ENCODE results near the gene OTUD3.

The OTUD3 gene

DNA sequence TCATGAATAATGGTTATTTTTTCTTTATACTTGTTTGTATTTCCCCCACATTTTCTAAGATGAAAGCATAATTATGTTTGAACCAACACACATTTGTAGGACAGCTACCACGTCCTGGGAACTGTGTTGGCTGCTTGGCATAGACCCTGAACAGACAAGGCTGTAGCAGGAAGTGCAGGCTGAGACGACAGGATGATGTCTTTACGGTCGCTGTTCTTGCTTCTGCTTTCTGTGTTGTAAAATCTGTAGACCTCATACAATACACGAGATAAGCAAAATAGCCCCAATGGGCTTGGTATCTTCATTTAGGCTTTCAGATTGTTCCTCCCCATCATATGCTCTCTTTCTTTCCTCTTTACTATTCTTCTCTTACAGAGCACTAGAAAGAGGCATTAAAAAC, 23.3 kb upstream of the OTUD3 start:
- Histone ChIP-seq H3K79me1 (replicated peaks; ENCODE audit: low read length, poor library complexity, severe bottlenecking) (no peaks in the 10 kb centered on the region), H2AK5ac (ENCODE audit: low read length, severe bottlenecking) (no peak overlapping the region), H3K4me3 (ENCODE audit: insufficient read depth in 1 of 2, low read depth in 1 of 2, low read length in 2 of 2) (no peak overlapping the region), H4K91ac (ENCODE audit: low read length) (no peak overlapping the region), H2BK12ac (ENCODE audit: low read length in 2 of 2) (no peak overlapping the region), H3K27me3 (ENCODE audit: control insufficient read depth in 1 of 2, insufficient read depth in 1 of 2, low read length in 2 of 2) (peaks cover 0 to 5% of the 10 kb centered on the region in 2 experiments), H2BK120ac (ENCODE audit: low read depth, low read length) (no peak overlapping the region), H4K8ac (ENCODE audit: low read length) (no peak overlapping the region), H3K36me3 (ENCODE audit: control insufficient read depth in 1 of 2, insufficient read depth in 2 of 2, low read depth in 1 of 2, low read length in 2 of 2) (no peaks in the 10 kb centered on the region), H2AFZ (ENCODE audit: low read depth, low read length) (no peak overlapping the region), H3K9ac (ENCODE audit: low read length) (no peak overlapping the region), H3K14ac (ENCODE audit: low read length in 2 of 2) (no peak overlapping the region), H2BK5ac (ENCODE audit: low read depth, low read length, poor library complexity, severe bottlenecking) (no peak overlapping the region), H3K18ac (ENCODE audit: low read depth in 1 of 2, low read length in 2 of 2) (no peak overlapping the region), H3K4me2 (ENCODE audit: low read length, poor library complexity, severe bottlenecking) (no peak overlapping the region), H2BK15ac (ENCODE audit: low read depth, poor library complexity, severe bottlenecking) (no peak overlapping the region), H3K27ac (ENCODE audit: low read length, poor library complexity, severe bottlenecking) (no peak overlapping the region), H3K9me3 (ENCODE audit: control insufficient read depth, low read length) (peaks cover 6% of the 10 kb centered on the region), H3K23ac (ENCODE audit: low read length in 2 of 2) (no peak overlapping the region), H3K4me1 (ENCODE audit: control insufficient read depth, insufficient read depth, low read depth, low read length) (no peaks in the 10 kb centered on the region), H3K4ac (ENCODE audit: low read depth in 1 of 2, low read length in 2 of 2) (no peak overlapping the region)
- 44% methylated on average over 5 of the region's 5 CpGs for WGBS
- no peak for DNase-seq

DNA sequence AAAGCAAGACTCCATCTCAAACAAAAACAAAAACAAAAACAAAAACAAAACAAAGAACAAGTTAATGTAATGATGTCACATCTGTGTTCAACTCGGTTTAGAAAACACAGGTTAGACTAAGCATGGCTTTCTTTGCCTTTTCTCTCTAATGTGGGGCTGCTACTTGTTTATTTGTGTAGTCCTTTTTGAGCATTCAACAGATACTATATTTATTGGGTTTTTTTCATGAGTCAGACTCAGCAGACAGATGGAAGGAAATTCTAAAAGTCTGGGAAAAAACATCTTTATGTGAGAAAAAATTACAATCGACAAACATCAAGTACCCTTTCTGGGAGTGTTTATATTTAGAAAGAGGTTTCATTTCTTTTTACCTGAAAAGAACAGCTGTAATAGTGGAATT, 22.3 kb upstream of the OTUD3 start:
- WGBS, result 95% methylated on average over 2 of the region's 2 CpGs
- H2AFZ ChIP-seq (ENCODE audit: low read depth, low read length), result no peak overlapping the region
- H3K9ac ChIP-seq (ENCODE audit: low read length), result no peak overlapping the region
- H3K4me3 ChIP-seq (ENCODE audit: insufficient read depth in 1 of 2, low read depth in 1 of 2, low read length in 2 of 2), result no peak overlapping the region
- H3K4me1 ChIP-seq (ENCODE audit: control insufficient read depth, insufficient read depth, low read depth, low read length), result no peaks in the 10 kb centered on the region
- H3K27me3 ChIP-seq (ENCODE audit: control insufficient read depth in 1 of 2, insufficient read depth in 1 of 2, low read length in 2 of 2), result peaks cover 0 to 5% of the 10 kb centered on the region in 2 experiments
- DNase-seq, result no peak
- no peak overlapping the region for H3K23ac ChIP-seq (ENCODE audit: low read length in 2 of 2)
- H3K18ac ChIP-seq (ENCODE audit: low read depth in 1 of 2, low read length in 2 of 2), result no peak overlapping the region
- H3K4me2 ChIP-seq (ENCODE audit: low read length, poor library complexity, severe bottlenecking), result no peak overlapping the region
- no peaks in the 10 kb centered on the region for H3K79me1 ChIP-seq (replicated peaks; ENCODE audit: low read length, poor library complexity, severe bottlenecking)
- H3K14ac ChIP-seq (ENCODE audit: low read length in 2 of 2), result no peak overlapping the region
- no peak overlapping the region for H2AK5ac ChIP-seq (ENCODE audit: low read length, severe bottlenecking)
- H2BK12ac ChIP-seq (ENCODE audit: low read length in 2 of 2), result no peak overlapping the region
- no peak overlapping the region for H3K27ac ChIP-seq (ENCODE audit: low read length, poor library complexity, severe bottlenecking)
- H2BK5ac ChIP-seq (ENCODE audit: low read depth, low read length, poor library complexity, severe bottlenecking), result no peak overlapping the region
- no peak overlapping the region for H2BK15ac ChIP-seq (ENCODE audit: low read depth, poor library complexity, severe bottlenecking)
- H3K36me3 ChIP-seq (ENCODE audit: control insufficient read depth in 1 of 2, insufficient read depth in 2 of 2, low read depth in 1 of 2, low read length in 2 of 2), result no peaks in the 10 kb centered on the region
- H3K9me3 ChIP-seq (ENCODE audit: control insufficient read depth, low read length), result peaks cover 6% of the 10 kb centered on the region
- H2BK120ac ChIP-seq (ENCODE audit: low read depth, low read length), result no peak overlapping the region
- no peak overlapping the region for H4K91ac ChIP-seq (ENCODE audit: low read length)
- no peak overlapping the region for H4K8ac ChIP-seq (ENCODE audit: low read length)
- H3K4ac ChIP-seq (ENCODE audit: low read depth in 1 of 2, low read length in 2 of 2), result no peak overlapping the region

DNA sequence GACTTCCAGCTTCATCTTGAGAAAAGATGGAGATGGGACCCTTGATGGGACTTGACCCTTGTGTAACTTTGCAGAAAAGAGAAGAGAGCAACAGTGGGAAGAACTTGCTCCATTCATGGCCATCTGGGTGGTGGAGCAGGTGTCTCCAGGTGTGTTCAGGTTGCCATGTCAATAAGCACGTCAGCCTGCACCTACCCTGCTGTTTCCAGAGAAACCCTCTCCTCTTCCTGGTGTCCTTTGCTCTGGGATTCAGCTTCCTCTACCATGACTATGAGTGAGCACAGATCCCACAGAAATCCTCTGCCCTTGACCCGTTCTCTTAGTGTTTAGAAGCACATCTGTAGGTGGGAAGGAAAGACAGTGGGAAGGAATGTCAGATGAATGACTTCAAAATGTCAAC, 21.8 kb upstream of the OTUD3 start:
- Histone ChIP-seq H2BK120ac (ENCODE audit: low read depth, low read length) (no peak overlapping the region), H2BK12ac (ENCODE audit: low read length in 2 of 2) (peak overlapping the region in 1 of 2 experiments; percentile 15), H3K4me3 (ENCODE audit: insufficient read depth in 1 of 2, low read depth in 1 of 2, low read length in 2 of 2) (no peak overlapping the region), H3K79me1 (replicated peaks; ENCODE audit: low read length, poor library complexity, severe bottlenecking) (no peaks in the 10 kb centered on the region), H3K27me3 (ENCODE audit: control insufficient read depth in 1 of 2, insufficient read depth in 1 of 2, low read length in 2 of 2) (peaks cover 0 to 5% of the 10 kb centered on the region in 2 experiments), H3K4me2 (ENCODE audit: low read length, poor library complexity, severe bottlenecking) (no peak overlapping the region), H3K18ac (ENCODE audit: low read depth in 1 of 2, low read length in 2 of 2) (no peak overlapping the region), H3K23ac (ENCODE audit: low read length in 2 of 2) (no peak overlapping the region), H4K8ac (ENCODE audit: low read length) (no peak overlapping the region), H3K27ac (ENCODE audit: low read length, poor library complexity, severe bottlenecking) (no peak overlapping the region), H2AK5ac (ENCODE audit: low read length, severe bottlenecking) (no peak overlapping the region), H3K14ac (ENCODE audit: low read length in 2 of 2) (no peak overlapping the region), H3K9me3 (ENCODE audit: control insufficient read depth, low read length) (peaks cover 6% of the 10 kb centered on the region), H3K9ac (ENCODE audit: low read length) (no peak overlapping the region), H2BK5ac (ENCODE audit: low read depth, low read length, poor library complexity, severe bottlenecking) (no peak overlapping the region), H3K4ac (ENCODE audit: low read depth in 1 of 2, low read length in 2 of 2) (no peak overlapping the region), H4K91ac (ENCODE audit: low read length) (no peak overlapping the region), H2AFZ (ENCODE audit: low read depth, low read length) (no peak overlapping the region), H3K36me3 (ENCODE audit: control insufficient read depth in 1 of 2, insufficient read depth in 2 of 2, low read depth in 1 of 2, low read length in 2 of 2) (no peaks in the 10 kb centered on the region), H2BK15ac (ENCODE audit: low read depth, poor library complexity, severe bottlenecking) (no peak overlapping the region), H3K4me1 (ENCODE audit: control insufficient read depth, insufficient read depth, low read depth, low read length) (no peaks in the 10 kb centered on the region)
- 91% methylated on average over 2 of the region's 2 CpGs for WGBS
- DNase-seq, result no peak

DNA sequence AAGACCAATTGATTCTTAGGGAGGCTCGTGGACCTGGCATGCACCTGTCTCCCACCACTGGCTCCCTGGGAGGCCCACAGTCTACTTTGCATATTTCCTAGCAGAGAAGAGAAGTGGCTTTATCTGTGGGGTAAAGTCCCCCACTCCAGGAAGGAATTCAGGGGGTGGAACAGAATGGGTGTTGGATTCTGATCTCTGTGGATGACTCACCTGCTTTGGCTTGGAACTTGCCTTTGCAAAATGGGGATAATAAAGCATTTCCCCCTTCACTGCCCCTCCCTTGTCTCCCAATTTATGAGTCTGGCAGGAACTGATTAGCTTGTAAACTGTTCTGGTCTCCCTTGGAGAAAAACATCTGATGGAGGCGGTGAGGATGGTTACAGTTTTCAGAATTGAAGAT, 21.2 kb upstream of the OTUD3 start:
- Histone ChIP-seq H3K4me3 (ENCODE audit: insufficient read depth in 1 of 2, low read depth in 1 of 2, low read length in 2 of 2) (no peak overlapping the region), H2AFZ (ENCODE audit: low read depth, low read length) (no peak overlapping the region), H2BK12ac (ENCODE audit: low read length in 2 of 2) (no peak overlapping the region), H2BK120ac (ENCODE audit: low read depth, low read length) (no peak overlapping the region), H4K8ac (ENCODE audit: low read length) (no peak overlapping the region), H3K9ac (ENCODE audit: low read length) (no peak overlapping the region), H2BK5ac (ENCODE audit: low read depth, low read length, poor library complexity, severe bottlenecking) (no peak overlapping the region), H3K79me1 (replicated peaks; ENCODE audit: low read length, poor library complexity, severe bottlenecking) (no peaks in the 10 kb centered on the region), H3K36me3 (ENCODE audit: control insufficient read depth in 1 of 2, insufficient read depth in 2 of 2, low read depth in 1 of 2, low read length in 2 of 2) (no peaks in the 10 kb centered on the region), H3K9me3 (ENCODE audit: control insufficient read depth, low read length) (peaks cover 6% of the 10 kb centered on the region), H3K18ac (ENCODE audit: low read depth in 1 of 2, low read length in 2 of 2) (no peak overlapping the region), H3K14ac (ENCODE audit: low read length in 2 of 2) (no peak overlapping the region), H4K91ac (ENCODE audit: low read length) (no peak overlapping the region), H3K4me2 (ENCODE audit: low read length, poor library complexity, severe bottlenecking) (no peak overlapping the region), H2AK5ac (ENCODE audit: low read length, severe bottlenecking) (no peak overlapping the region), H3K27ac (ENCODE audit: low read length, poor library complexity, severe bottlenecking) (no peak overlapping the region), H3K4ac (ENCODE audit: low read depth in 1 of 2, low read length in 2 of 2) (no peak overlapping the region), H2BK15ac (ENCODE audit: low read depth, poor library complexity, severe bottlenecking) (no peak overlapping the region), H3K4me1 (ENCODE audit: control insufficient read depth, insufficient read depth, low read depth, low read length) (no peaks in the 10 kb centered on the region), H3K23ac (ENCODE audit: low read length in 2 of 2) (no peak overlapping the region), H3K27me3 (ENCODE audit: control insufficient read depth in 1 of 2, insufficient read depth in 1 of 2, low read length in 2 of 2) (peaks cover 0 to 5% of the 10 kb centered on the region in 2 experiments)
- no peak for DNase-seq
- WGBS, result 49% methylated on average over 2 of the region's 2 CpGs

Data from mesenchymal stem cell (in vitro differentiated cells and primary cell).